Measurements from ENCODE around the gene PLA1A. TPM values are rescaled to one million over a fixed set of nuclear protein-coding genes. Genes with fewer than 3 reads are reported as not detected.

Gene PLA1A
- polyA plus RNA-seq, 10 donors: 0.15 to 0.41 (median 0.25) TPM; not detected in 5

DNA sequence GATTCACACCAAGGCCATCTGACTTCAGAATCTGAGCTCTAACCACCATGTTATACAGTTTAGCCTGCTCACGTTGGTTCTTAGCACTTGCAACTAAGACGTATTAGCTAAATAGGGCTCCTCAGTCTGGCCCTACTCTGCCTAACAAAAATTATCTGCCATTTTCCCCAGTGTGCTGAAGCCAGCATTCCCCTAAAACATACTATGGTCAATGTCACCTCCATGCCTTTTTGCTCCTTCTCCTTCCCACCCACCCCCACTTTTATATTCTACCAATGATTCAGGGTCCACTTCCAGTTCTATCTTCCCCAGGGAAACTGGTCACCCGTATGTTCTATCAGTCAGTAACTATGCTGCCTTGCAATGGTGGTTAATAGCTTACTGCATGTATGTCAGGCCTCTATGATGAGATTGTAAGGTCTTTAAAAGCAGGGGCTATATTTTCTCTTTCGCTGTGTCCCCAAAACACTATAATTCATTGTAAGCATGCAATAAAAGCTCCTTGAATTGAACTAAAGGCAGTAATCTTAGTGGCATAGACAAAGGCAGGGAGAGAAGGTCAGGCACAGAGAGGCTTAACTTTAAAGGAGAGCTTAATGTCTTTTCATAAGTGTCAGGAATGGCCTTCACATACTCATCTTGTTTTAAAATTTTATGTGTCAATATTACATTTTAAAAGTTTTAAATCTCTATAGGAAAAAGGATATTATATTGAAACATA lies 39.4 kb downstream of the PLA1A start:
- DNase-seq: no peak

DNA sequence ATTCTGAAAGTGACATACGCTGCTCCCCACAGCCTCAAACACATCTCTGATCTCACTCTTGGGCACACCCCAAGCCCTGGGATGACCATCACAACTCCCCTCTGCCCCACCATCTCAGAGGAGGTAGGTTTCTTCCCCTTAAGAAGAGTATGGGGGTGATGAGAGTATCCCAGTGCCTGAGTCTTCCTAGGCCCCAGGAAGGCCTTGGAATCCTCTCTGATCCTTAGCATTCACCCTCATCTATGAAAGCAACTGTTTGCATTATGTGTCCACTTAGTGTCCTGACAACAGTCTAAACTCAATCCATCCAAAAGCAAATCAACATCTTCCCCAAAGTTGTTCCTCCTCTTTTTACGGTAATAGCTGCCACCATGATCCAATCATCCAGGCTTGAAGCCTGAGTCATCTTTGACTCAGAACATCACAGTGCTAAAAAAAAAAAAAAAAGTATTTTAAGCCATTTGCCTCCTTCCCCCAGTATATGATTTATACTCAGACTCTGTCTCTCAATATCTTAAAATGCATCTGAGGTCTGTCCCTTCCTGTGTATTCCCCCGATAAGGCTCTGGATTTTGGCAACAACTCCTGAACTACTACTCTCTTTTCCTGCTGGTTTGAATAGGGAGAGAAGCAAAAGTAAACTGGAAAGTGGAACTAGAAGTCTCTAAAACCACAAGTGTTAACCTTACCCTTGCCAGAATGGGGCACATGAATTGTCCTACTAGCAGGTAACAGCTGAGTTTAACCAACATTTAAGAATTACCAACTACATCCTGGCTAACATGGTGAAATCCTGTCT lies 40.2 kb downstream of the PLA1A start:
- peak in 2 of 3 donors; percentile 52 to 90 for DNase-seq

- DNase-seq: no peak
Measured at GRCh38 chr3:119639494-119640350, 42.0 kb downstream of the PLA1A start.

- DNase-seq: no peak
Measured at GRCh38 chr3:119641416-119641815, 43.7 kb downstream of the PLA1A start.

GRCh38 chr3:119642746-119643473 lies 45.2 kb downstream of the PLA1A start:
- no peak for DNase-seq

- peak in 1 of 3 donors; percentile 58 for DNase-seq
Measured at GRCh38 chr3:119643528-119643927, 45.8 kb downstream of the PLA1A start.

GRCh38 chr3:119644481-119644880 lies 46.8 kb downstream of the PLA1A start:
- DNase-seq: no peak

DNA sequence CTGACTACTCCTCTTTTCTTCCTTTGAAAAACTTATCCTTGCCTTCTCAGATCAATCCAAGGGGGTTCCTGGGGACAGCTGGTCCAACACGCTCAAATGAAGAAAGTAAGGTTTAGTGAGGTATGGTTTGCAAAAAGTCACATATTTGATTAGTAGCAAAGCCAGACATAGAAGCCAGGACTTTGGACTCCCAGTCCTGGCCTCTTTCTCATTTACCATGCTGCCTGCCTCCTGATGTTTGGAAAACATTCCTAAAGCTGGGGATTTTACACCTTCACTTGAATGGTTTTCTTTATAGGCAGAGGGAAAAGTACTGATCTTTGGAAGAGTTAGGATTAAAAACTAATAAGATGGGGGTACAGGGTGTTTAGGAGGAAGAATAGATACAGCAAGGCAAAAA lies 48.1 kb downstream of the PLA1A start:
- no peak for DNase-seq

GRCh38 chr3:119647171-119647570 lies 49.5 kb downstream of the PLA1A start:
- DNase-seq: no peak

DNA sequence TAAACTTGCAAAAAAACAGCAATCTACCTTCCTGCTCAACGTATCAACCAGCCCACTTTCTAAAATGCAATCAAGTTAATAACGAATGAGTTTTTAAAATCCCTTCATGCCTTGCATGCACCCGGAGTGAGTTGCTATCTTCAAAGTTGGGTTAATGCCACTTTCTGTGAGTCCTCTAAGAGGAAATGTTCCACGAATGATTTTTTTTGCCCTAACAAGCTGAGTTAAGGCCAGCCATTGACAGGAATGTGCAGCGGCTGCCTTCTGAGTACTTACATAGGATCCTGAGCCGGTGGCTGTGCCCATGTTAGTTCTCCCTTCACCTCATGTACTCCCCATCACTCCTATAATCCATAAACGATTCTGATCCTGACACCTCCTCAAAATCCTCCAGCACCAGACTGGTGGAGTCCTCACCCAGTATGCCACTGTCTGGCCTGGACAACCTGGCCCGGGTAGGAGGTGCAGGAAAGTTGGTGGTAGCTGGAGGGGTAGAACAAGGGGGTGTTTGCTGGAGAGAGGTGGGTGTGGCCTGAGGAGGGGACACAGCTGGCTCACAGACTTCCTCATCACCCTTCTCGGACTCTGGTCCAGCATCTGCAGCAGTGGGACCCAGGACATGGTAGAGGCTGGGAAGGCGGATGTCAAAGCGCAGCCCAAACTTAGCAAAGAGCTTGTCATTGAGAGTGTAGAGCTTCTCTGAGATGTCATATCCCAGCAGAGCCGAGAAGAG lies 50.3 kb downstream of the PLA1A start:
- DNase-seq: no peak

- DNase-seq: no peak
Measured at GRCh38 chr3:119649761-119650160, 52.1 kb downstream of the PLA1A start.

DNA sequence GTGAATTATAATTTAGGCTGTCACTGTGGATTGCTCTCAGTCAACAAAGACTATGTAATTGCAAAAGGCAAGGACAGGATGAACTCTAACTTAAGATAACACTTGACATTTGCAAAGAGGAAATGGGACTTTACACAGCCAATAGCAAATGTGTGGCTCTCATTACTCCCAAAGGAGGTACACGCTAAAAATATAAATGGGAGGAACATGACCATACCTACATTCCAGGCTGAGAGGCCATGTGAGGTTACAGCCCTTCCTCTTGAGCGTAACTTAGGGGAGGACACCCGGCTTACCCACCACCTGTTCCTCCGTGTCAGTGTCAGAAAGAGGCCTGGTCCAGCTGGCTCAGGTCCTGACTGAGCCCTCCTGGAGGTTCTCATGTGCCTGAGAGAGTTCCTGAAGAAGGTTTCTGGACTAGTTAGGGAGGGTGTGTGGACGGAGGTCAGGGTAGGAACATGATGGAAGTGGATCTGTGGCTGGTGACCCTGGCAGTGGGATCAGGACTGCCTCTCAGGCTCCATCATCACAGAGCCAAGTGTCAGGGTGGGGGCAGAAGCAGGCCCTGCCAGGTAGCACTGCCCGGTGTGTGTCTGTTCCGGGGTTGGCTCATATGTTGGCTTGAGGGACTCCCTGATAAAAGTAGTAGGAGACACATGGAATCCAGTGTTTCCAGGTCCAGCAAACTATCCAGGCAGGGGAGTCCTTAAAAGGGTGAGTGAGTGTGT lies 54.8 kb downstream of the PLA1A start:
- peak; percentile 50 to 78 (median 64) for DNase-seq

GRCh38 chr3:119653876-119654275 lies 56.2 kb downstream of the PLA1A start:
- no peak for DNase-seq

- DNase-seq: no peak
Measured at GRCh38 chr3:119657887-119658702, 60.4 kb downstream of the PLA1A start.

DNA sequence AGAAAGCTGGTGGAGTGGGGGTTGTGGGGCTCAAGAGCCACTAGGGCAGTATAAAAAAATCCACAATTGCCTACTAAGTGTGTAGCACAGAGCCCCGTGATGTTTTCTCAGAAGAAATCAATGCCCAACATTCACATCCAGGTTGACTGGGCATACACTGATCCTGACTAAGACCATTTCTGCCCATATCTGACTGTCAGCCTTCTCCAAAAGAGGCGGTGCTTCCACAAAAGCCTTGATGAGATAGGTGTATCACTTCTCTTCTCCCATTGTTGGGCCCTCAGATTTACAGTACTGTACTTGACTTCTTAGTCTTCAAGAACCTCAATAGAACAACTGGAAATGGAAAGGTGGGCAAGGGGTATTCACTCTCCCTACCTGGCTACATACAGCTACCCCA lies 61.3 kb downstream of the PLA1A start:
- no peak for DNase-seq

DNA sequence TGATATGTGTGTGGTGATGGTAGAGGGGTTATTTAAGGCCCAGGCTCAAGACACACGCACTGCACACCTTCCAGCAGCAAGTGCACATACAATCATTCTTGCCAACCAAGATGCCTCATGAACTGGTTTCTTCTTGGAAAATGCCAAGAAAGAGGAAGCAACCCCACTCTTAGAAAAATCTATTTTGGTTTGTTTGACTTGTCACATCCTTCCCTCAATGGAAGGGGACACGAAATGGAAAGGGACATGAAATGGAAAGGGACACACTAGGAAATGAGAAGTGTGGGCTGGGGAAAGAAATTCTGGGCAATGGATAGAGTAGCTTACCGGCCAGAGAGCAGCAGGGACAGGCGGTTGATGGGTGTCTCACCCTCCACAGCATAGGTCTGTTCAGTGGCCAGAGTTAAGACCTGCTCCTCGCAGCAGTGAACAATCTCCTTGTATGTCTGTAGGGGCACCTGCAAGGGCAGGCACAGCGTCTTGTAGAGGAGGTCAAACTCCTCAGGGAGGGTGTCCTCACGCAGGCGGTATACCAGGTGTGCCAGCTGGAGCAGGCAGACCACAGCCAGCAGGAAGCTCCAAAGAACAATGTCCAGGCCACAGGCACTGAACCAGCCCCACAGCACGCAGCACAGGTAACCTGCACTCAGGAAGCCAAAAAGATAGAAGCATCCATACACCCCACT lies 62.1 kb downstream of the PLA1A start:
- DNase-seq: no peak

DNA sequence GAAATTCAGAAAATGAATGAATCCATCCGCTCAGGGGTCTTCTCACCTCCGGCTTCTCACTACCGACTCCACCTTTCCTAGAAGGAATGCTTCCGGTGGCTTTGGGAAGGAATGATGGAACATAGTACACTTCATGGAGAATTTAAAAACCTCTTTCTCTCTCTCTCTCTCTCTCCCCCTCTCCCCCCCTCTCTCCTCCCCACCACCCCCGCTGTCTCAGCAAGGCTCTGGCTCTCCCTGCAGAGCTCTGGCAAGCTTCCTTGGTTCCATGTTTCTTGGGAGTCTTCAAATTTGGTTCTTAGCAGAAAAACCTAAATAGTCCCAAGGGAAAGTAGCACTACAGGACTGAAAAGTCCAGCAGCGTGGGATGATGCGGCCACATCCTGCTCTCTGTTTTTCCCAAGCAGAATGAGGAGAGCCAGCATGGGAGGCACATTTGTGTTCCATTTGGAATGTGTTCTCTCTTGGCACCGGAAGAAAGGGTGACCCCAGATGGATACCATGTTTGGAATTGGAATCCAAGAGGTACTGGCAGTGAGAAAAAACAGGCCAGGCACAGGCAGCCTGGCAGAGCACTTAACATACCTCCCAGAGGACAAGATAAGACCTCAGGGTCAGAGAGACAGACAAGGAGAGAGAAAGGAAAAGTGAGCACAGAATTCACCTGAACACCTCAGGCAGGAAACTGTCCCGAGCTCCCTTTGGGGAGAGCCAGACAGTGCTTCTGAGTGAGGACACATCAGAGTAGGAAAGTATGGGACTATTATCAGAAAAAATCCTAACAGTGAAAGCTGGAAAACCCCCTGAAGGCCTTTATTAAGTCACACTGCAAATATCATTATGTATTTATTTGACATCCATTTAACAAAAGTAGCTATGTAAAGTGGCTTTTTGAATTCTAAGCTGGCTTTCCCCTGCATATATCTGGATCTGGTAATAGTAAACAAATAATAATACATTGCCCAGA lies 63.1 kb downstream of the PLA1A start, which contains the start of gene POPDC2:
Gene POPDC2, minus strand, starts transcription at position 116 of the 967 bp plus-strand sequence. CDS start 166 bp downstream, outside the sequence.
- DNase-seq: peak in 1 of 3 donors; percentile 54
